Karpas-422 (cell line): ENCODE measurements around the gene CNN2. TPM values are rescaled to one million over a fixed set of nuclear protein-coding genes. Genes with fewer than 3 reads are reported as not detected.
A peak's percentile ranks its signal among the peaks of the same experiment; 100 is the strongest.

Source experiments
- DNase-seq: peaks from one replicate; pipeline ENCODE4 v3.0.0-alpha.2; 2015
- H2AFZ ChIP-seq: fragments of 200-600 bp; sonication (generic); 2 replicates; pipeline ENCODE4 v1.6.1; 2014; ENCODE audit warnings: antibody characterized with exemption, low read length, mixed read lengths
- H3K27ac ChIP-seq: fragments of 200-600 bp; sonication (generic); 2 replicates; pipeline ENCODE4 v1.5.1; 2014; ENCODE audit warnings: mild to moderate bottlenecking, low read length, moderate library complexity
- H3K27me3 ChIP-seq: fragments of 200-600 bp; sonication (generic); 2 replicates; pipeline ENCODE4 v1.6.1; 2014; ENCODE audit warnings: low read length, mixed read lengths
- H3K36me3 ChIP-seq: fragments of 200-600 bp; sonication (generic); 2 replicates; pipeline ENCODE4 v1.6.1; 2014; ENCODE audit warnings: low read length, mixed read lengths; ENCODE audit not compliant: insufficient read depth
- H3K4me1 ChIP-seq: fragments of 200-600 bp; sonication (generic); 2 replicates; pipeline ENCODE4 v1.6.1; 2014; ENCODE audit warnings: mild to moderate bottlenecking, low read length, mixed read lengths
- H3K4me2 ChIP-seq: fragments of 200-600 bp; sonication (generic); 2 replicates; pipeline ENCODE4 v1.6.1; 2014; ENCODE audit warnings: low read length, low read depth, mild to moderate bottlenecking; ENCODE audit not compliant: poor library complexity, severe bottlenecking
- H3K4me3 ChIP-seq: fragments of 200-600 bp; sonication (generic); 2 replicates; pipeline ENCODE4 v1.5.1; 2014; ENCODE audit warnings: mild to moderate bottlenecking, antibody characterized with exemption, low read length, mixed read lengths
- H3K79me2 ChIP-seq: fragments of 200-600 bp; sonication (generic); 2 replicates; pipeline ENCODE4 v1.6.1; 2014; ENCODE audit warnings: mild to moderate bottlenecking, low read length, mixed read lengths
- H3K9ac ChIP-seq: fragments of 200-600 bp; sonication (generic); 2 replicates; pipeline ENCODE4 v1.6.0; 2014; ENCODE audit warnings: low read length
- H3K9me2 ChIP-seq: fragments of 200-600 bp; sonication (generic), shearing (Covaris generic); replicated peaks from 2 replicates; pipeline ENCODE4 v1.6.0; 2014; ENCODE audit warnings: mild to moderate bottlenecking, low read length, moderate library complexity; ENCODE audit not compliant: insufficient read depth
- H3K9me3 ChIP-seq: fragments of 300-700, 200-600 bp; sonication (generic); 2 replicates; pipeline ENCODE4 v1.6.1; 2014; ENCODE audit warnings: low read length, mixed read lengths
- H4K20me1 ChIP-seq: fragments of 200-600 bp; sonication (generic); 2 replicates; pipeline ENCODE4 v1.6.1; 2014; ENCODE audit warnings: mild to moderate bottlenecking, antibody characterized with exemption, low read length, low read depth; ENCODE audit not compliant: insufficient read depth
- total RNA-seq: library from RNA; depleted of rRNA; stranded (reverse); fragments of >200 nt; shearing (Covaris generic); gene quantifications from 2 replicates; pipeline ENCODE4 v1.2.3, GENCODE V29; 2014; ENCODE audit warnings: low replicate concordance

The CNN2 gene
- total RNA-seq, 1 experiment from 2014 or later = 88.6 TPM

DNA sequence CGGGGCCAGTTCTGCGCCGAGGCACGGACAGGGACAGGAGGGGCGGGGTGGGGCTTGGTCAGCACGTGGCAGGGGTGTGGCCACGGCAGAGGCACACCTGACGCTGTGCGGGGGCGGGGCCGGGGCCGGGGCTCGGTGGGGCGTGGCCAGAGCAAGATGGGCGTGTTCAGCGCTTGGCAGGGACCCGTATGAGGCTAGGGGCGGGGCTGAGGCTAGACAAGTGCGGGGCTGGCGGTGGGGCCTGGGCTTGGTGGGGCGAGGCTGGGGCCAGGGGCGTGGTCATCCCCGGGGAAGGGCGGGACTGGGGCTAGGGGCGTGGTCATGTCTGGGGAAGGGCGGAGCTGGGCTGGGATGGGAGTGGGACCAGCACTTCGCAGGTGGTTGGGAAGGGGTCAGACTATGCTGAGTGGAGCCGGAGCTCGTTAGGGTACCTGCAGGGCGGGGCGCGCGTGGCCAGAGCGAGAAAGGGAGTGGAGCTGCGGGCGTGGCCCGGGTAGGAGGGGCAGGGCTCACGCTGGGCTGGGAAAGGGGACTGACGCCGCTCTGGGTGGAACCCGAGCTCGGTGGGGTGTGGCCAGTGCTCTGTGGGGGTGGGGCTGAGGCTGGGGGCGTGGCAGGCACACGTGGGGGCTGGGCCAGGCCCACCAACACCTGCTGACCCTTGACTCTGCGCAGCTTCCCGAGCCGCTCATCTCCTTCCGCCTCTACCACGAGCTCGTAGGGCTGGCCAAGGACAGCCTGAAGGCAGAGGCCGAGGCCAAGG is 55.9 kb downstream of the CNN2 start:
- Histone ChIP-seq H3K4me2 (peak overlapping the region; percentile 43), H3K27ac (no peak overlapping the region; the same call in 1 of the 2 replicates), H3K9me2 (no peaks in the 10 kb centered on the region), H3K4me1 (peaks cover 21% of the 10 kb centered on the region), H3K9me3 (no peaks in the 10 kb centered on the region), H4K20me1 (peaks cover 6% of the 10 kb centered on the region), H3K4me3 (no peak overlapping the region; the same call in 1 of the 2 replicates), H3K9ac (no peak overlapping the region), H3K36me3 (peaks cover 15% of the 10 kb centered on the region; the same call in 1 of the 2 replicates), H3K79me2 (no peaks in the 10 kb centered on the region), H2AFZ (no peak overlapping the region), H3K27me3 (no peaks in the 10 kb centered on the region)
- DNase-seq = peak; percentile 97

DNA sequence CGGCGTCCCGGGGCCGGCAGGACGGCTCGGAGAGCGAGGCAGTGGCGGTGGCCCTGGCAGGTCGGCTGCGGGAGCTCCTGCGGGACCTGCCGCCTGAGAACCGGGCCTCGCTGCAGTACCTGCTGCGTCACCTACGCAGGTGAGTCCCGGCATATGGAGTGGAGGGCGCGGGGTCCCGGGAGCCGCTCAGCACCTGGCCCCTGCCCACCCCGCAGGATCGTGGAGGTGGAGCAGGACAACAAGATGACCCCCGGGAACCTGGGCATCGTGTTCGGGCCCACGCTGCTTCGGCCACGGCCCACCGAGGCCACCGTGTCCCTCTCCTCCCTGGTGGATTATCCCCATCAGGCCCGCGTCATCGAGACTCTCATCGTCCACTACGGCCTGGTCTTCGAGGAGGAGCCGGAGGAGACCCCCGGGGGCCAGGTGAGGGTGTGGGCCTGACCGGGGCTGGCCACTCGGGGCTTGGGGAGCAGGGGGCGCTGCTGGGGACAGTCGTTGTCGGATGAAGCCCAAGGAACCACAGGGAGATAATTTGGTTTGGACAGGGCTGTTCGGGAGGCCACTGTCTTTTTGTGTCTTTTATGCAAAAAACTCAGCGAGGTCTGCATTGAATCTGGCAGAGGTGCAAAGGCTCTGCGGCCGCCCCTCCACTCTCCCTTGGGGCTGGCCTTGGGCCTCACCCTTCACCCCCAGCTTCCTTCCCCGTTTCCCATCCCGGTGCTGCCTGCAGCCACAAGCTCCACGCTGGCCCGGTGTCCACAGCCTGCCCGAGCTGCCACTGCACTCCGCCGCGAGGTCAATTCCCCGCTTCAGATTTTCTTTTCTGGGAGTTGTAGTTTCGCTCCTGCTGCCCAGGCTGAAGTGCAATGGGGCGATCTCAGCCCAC is 56.8 kb downstream of the CNN2 start:
- peak overlapping the region; percentile 43 for H3K4me2 ChIP-seq
- H3K4me3 ChIP-seq = no peak overlapping the region; the same call in 1 of the 2 replicates
- no peaks in the 10 kb centered on the region for H3K27me3 ChIP-seq
- peaks cover 23% of the 10 kb centered on the region for H3K4me1 ChIP-seq
- peak; percentile 64 for DNase-seq
- no peaks in the 10 kb centered on the region for H3K79me2 ChIP-seq
- H4K20me1 ChIP-seq = peaks cover 6% of the 10 kb centered on the region
- no peaks in the 10 kb centered on the region for H3K9me2 ChIP-seq
- peaks cover 18% of the 10 kb centered on the region; the same call in 1 of the 2 replicates for H3K36me3 ChIP-seq
- no peak overlapping the region for H2AFZ ChIP-seq
- H3K9me3 ChIP-seq = no peaks in the 10 kb centered on the region
- peak overlapping the region; percentile 70 for H3K27ac ChIP-seq
- 0 out of 2 replicates have a peak overlapping the region, but pooled peaks have one; percentile 20 for H3K9ac ChIP-seq

DNA sequence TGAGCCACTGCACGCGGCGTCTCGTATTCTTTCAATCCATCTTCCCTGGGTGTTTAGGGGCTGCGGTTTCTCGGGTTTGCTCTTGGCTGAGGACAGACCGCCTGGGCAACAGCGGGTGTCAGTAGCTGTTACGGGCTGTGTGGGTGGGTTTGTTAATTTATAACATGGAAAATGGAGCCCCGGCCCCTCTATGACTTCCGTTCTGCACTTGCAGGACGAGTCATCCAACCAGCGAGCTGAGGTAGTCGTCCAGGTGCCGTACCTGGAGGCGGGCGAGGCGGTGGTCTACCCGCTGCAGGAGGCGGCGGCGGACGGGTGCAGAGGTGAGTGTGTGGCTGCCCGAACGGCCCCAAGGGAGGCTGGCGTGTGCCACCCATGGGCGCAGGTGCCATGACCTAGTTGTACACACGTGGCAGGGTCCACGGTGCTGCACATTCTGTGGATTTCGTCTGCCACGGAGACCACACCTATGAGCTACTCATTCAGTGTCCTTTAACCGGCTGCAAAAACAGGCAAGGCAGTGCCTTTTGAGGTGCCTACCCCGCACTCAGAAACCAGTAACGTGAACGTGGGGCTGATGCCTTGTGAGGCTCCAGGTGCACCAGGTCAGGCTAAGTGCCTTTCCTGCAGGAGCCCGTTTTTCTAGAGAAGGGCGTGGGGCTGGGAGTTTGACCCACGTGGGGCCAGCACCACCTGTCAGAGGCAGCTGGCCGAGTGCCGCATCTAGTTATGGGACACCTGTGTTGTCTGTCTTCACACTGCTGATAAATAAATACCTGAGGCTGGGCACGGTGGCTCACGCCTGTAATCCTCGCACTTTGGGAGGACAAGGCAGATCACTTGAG is 57.8 kb downstream of the CNN2 start:
- DNase-seq = no peak
- Histone ChIP-seq H3K9me2 (no peaks in the 10 kb centered on the region), H3K27ac (0 out of 2 replicates have a peak overlapping the region, but pooled peaks have one; percentile 18), H3K9ac (no peak overlapping the region), H3K79me2 (no peaks in the 10 kb centered on the region), H3K9me3 (no peaks in the 10 kb centered on the region), H4K20me1 (peaks cover 6% of the 10 kb centered on the region), H3K4me2 (no peak overlapping the region), H3K27me3 (no peaks in the 10 kb centered on the region), H2AFZ (no peak overlapping the region), H3K36me3 (peaks cover 18% of the 10 kb centered on the region; the same call in 1 of the 2 replicates), H3K4me3 (no peak overlapping the region), H3K4me1 (peaks cover 34% of the 10 kb centered on the region)

DNA sequence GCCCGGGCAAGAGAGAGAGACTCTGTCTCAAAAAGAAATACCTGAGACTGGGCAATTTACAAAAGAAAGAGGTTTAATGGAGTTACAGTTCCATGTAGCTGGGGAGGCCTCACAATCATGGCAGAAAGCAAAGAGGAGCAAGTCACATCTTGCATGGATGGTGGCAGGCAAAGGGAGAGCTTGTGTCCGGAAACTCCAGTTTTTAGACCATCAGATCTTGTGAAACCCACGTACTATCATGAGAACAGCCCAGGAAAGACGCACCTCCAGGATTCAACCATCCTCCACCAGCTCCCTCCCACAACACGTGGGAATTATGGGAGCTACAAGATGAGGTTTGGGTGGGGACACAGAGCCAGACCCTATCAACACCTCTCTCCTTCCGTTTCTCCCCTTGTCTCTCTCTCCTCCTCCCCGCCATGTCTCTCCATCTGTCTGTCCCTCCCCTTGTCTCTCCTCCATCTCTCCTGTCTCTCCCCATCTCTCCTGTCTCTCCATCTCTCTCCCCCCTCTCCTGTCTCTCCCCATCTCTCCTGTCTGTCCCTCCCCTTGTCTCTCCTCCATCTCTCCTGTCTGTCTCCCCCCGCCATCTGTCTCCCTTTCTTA is 58.7 kb downstream of the CNN2 start:
- peaks cover 40% of the 10 kb centered on the region for H3K4me1 ChIP-seq
- H2AFZ ChIP-seq = no peak overlapping the region
- H3K36me3 ChIP-seq = peaks cover 21% of the 10 kb centered on the region; the same call in 1 of the 2 replicates
- DNase-seq = no peak
- no peaks in the 10 kb centered on the region for H3K9me2 ChIP-seq
- no peak overlapping the region for H3K27ac ChIP-seq
- H3K4me3 ChIP-seq = no peak overlapping the region
- no peaks in the 10 kb centered on the region for H3K9me3 ChIP-seq
- H3K4me2 ChIP-seq = no peak overlapping the region
- H3K79me2 ChIP-seq = no peaks in the 10 kb centered on the region
- no peaks in the 10 kb centered on the region for H3K27me3 ChIP-seq
- no peak overlapping the region for H3K9ac ChIP-seq
- peaks cover 10% of the 10 kb centered on the region for H4K20me1 ChIP-seq

DNA sequence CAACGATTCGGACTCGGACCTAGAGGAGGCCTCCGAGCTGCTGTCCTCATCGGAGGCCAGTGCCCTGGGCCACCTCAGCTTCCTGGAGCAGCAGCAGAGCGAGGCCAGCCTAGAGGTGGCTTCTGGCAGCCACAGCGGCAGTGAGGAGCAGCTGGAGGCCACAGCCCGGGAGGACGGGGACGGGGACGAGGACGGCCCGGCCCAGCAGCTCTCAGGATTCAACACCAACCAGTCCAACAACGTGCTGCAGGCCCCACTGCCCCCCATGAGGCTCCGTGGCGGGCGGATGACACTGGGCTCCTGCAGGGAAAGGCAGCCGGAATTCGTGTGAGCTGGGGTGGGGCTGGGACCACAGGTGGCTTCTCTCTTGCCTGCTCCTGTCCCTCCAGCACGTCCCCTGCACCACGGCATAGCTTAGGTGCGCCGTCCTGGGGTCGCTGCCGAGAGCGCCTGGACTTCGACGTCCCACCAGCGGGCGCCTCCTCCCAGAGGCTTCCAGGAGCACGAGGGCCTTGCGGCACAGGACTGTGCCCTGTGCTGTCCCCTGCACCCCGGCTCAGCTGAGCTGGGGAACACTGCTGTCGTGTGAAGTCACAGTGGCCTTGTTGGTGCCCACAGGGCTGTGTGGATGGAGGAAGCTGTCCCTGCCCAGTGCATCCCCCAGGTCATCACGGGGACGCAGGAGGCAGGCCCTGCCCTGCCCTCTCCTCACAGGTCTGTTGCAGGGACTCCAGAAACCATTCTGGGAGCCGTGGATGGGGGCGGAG is 59.5 kb downstream of the CNN2 start:
- Histone ChIP-seq H3K9me2 (no peaks in the 10 kb centered on the region), H3K79me2 (no peaks in the 10 kb centered on the region), H3K9me3 (no peaks in the 10 kb centered on the region), H3K9ac (no peak overlapping the region), H4K20me1 (peaks cover 10% of the 10 kb centered on the region), H3K27me3 (no peaks in the 10 kb centered on the region), H3K4me2 (no peak overlapping the region), H3K4me1 (peaks cover 40% of the 10 kb centered on the region), H3K27ac (no peak overlapping the region), H3K4me3 (no peak overlapping the region), H3K36me3 (peaks cover 21% of the 10 kb centered on the region; the same call in 1 of the 2 replicates), H2AFZ (no peak overlapping the region)
- no peak for DNase-seq

DNA sequence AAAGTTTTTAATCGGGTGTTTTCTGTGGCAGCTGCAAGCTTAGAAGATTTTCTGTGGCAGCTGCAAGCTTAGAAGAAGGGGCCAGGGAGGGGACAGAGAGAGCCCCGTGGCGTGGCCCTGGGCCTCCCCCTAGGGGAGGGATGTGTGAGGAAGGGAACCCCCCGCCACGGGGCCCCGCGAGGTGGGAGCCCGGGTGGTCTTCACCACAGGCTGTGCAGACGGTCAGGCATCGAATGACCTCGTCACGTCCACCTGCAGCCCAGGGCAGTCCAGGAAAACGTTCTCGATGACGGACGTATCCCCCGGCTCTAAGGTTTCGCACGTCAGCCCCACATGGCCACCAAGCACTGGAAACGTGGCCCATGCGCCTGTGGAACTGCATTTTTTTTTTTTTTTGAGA is 60.2 kb downstream of the CNN2 start:
- peaks cover 40% of the 10 kb centered on the region for H3K4me1 ChIP-seq

DNA sequence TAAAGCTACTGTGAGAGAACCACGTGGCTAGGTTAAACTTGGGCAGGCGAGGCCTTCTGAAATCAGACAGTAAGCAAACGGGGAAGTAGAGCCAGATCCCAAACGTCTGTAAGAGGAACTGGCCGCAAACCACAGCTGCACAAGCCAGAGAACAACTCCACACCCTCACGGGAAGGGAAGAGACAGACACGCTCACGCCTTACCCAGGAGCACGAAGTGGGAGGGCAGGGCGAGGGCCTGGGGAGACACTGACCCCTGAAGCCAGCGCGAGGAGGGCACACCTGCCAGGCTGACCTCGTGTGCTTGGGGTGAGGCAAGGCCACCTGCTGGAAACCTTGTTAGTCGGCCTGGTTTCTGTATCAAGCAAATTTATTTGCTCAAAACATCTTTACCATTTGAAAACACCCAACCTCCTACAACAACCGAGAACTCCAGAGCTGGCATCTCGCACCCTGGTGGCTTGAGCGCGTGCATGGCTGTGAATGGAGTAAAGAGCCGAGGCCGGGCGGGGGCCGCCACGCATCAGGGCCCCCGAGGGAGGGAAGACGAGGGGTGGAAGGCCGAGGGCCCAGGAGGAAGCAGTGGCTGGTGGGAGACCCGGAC is 61.5 kb downstream of the CNN2 start:
- H3K36me3 ChIP-seq = peaks cover 22% of the 10 kb centered on the region; the same call in 1 of the 2 replicates
- no peak overlapping the region for H2AFZ ChIP-seq
- H3K27me3 ChIP-seq = no peaks in the 10 kb centered on the region
- peak; percentile 78 for DNase-seq
- no peaks in the 10 kb centered on the region for H3K9me3 ChIP-seq
- H3K4me2 ChIP-seq = peak overlapping the region; percentile 24
- H3K79me2 ChIP-seq = peaks cover 1% of the 10 kb centered on the region
- H3K27ac ChIP-seq = peak overlapping the region; percentile 84
- peaks cover 8% of the 10 kb centered on the region for H4K20me1 ChIP-seq
- peak overlapping the region; percentile 30 for H3K9ac ChIP-seq
- H3K9me2 ChIP-seq = no peaks in the 10 kb centered on the region
- H3K4me1 ChIP-seq = peaks cover 33% of the 10 kb centered on the region
- H3K4me3 ChIP-seq = no peak overlapping the region

More for the DNA sequence above, 60.2 kb downstream of the CNN2 start:
- H3K27ac ChIP-seq = no peak overlapping the region
- no peaks in the 10 kb centered on the region for H3K9me3 ChIP-seq
- peaks cover 21% of the 10 kb centered on the region; the same call in 1 of the 2 replicates for H3K36me3 ChIP-seq
- H3K79me2 ChIP-seq = no peaks in the 10 kb centered on the region
- H3K9ac ChIP-seq = no peak overlapping the region
- no peak overlapping the region for H2AFZ ChIP-seq
- H3K27me3 ChIP-seq = no peaks in the 10 kb centered on the region
- no peak for DNase-seq
- H3K4me3 ChIP-seq = no peak overlapping the region
- H4K20me1 ChIP-seq = peaks cover 10% of the 10 kb centered on the region
- no peaks in the 10 kb centered on the region for H3K9me2 ChIP-seq
- no peak overlapping the region for H3K4me2 ChIP-seq
